ENCODE results near the gene CMC4.
A peak's percentile ranks its signal among the peaks of the same experiment; 100 is the strongest.

The CMC4 gene

DNA sequence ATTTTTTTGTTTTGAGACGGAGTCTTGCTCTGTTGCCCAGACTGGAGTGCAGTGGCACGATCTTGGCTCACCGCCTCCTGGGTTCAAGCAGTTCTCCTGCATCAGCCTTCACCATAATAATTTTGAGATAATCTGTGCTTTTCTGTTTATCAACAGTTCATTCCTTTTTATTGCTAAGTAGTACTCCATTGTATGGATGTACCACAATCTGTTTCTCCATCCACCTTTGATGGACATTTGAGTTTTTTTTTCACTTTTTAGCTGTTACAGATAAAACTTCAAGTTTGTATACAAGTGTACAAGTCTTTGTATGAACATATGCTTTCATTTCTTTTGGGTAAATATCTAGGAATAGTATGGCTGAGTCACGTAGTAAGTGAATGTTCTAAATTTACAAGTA is 35.2 kb downstream of the CMC4 start:
- Histone ChIP-seq H3K4me1 (ENCODE audit: control insufficient read depth in 1 of 2, insufficient read depth in 1 of 2, low read depth in 1 of 2, low read length in 1 of 2) (no peaks in the 10 kb centered on the region), H3K27ac (no peak overlapping the region), H3K4me3 (ENCODE audit: low read depth in 1 of 2, low read length in 1 of 2) (no peak overlapping the region), H3K27me3 (no peaks in the 10 kb centered on the region), H3K36me3 (no peaks in the 10 kb centered on the region), H3K9me3 (no peaks in the 10 kb centered on the region)
- TF ChIP-seq, protein P1, sequence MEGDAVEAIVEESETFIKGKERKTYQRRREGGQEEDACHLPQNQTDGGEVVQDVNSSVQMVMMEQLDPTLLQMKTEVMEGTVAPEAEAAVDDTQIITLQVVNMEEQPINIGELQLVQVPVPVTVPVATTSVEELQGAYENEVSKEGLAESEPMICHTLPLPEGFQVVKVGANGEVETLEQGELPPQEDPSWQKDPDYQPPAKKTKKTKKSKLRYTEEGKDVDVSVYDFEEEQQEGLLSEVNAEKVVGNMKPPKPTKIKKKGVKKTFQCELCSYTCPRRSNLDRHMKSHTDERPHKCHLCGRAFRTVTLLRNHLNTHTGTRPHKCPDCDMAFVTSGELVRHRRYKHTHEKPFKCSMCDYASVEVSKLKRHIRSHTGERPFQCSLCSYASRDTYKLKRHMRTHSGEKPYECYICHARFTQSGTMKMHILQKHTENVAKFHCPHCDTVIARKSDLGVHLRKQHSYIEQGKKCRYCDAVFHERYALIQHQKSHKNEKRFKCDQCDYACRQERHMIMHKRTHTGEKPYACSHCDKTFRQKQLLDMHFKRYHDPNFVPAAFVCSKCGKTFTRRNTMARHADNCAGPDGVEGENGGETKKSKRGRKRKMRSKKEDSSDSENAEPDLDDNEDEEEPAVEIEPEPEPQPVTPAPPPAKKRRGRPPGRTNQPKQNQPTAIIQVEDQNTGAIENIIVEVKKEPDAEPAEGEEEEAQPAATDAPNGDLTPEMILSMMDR (IDR thresholded peaks at IDR 0.05) = no peak

DNA sequence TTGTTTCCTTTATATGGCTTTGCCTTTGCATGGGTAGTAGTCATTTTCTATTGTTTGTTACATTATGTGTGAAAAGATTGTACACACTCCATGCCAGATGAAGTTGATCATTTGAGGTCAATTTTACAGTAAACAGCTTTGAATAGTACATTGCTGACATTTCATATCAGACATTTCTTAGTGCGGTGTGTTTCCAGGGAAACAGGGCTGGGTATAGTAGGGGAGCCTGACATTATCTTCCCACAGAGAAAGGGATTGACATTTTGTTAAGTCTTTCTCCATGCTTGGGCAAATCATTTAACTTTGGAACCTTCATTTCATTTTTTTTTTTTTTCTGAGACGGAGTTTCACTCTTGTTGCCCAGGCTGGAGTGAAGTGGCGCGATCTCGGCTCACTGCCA is 39.3 kb downstream of the CMC4 start:
- no peaks in the 10 kb centered on the region for H3K9me3 ChIP-seq
- no peaks in the 10 kb centered on the region for H3K36me3 ChIP-seq
- no peak overlapping the region for H3K4me3 ChIP-seq (ENCODE audit: low read depth in 1 of 2, low read length in 1 of 2)
- H3K4me1 ChIP-seq (ENCODE audit: control insufficient read depth in 1 of 2, insufficient read depth in 1 of 2, low read depth in 1 of 2, low read length in 1 of 2) = peaks cover 6 to 11% of the 10 kb centered on the region in 2 experiments
- H3K27me3 ChIP-seq = no peaks in the 10 kb centered on the region
- H3K27ac ChIP-seq = no peak overlapping the region
- TF ChIP-seq, protein P1 (IDR thresholded peaks at IDR 0.05) = no peak

DNA sequence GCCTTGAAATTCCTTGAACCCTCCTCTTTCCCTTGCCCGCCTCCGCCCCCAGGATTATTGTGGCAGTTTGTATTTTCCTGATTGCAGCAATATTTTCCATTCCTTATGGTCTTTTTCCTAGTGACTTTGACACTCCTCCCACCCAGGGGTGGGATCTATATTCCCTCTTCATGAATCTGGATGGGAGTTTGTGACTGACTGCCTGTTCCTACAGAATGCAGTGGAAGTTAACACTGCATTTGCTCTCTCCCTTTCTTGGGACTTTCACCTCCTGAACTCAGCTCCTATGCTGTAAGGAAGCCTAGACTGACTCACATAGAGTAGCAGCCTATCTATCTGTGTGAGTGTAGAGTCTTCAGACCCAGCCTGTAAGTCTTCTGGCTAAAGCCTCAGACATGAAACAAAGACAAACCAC is 42.1 kb downstream of the CMC4 start:
- no peaks in the 10 kb centered on the region for H3K27me3 ChIP-seq
- H3K9me3 ChIP-seq = no peaks in the 10 kb centered on the region
- H3K27ac ChIP-seq = no peak overlapping the region
- no peak overlapping the region for H3K4me3 ChIP-seq (ENCODE audit: low read depth in 1 of 2, low read length in 1 of 2)
- H3K4me1 ChIP-seq (ENCODE audit: control insufficient read depth in 1 of 2, insufficient read depth in 1 of 2, low read depth in 1 of 2, low read length in 1 of 2) = peaks cover 6 to 11% of the 10 kb centered on the region in 2 experiments
- TF ChIP-seq, protein P1 (IDR thresholded peaks at IDR 0.05) = no peak
- no peaks in the 10 kb centered on the region for H3K36me3 ChIP-seq

DNA sequence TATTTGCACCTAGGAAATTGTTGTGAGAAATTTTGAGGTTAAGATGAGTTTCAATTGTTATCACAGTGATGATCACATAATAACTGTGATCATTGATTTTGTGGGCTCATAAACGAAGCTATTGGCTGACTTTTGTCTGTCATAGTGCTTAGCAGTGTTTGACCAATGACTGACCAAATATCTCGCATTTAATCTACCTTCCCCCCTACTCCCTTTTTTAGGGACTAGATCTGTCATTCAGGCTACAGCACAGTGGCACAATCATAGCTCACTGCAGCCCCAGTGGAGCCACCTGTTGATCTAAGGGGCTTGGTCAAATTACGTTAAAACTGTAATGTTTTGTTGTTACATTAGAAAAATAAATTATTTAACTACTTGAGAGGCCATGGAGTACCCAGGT is 42.8 kb downstream of the CMC4 start:
- no peaks in the 10 kb centered on the region for H3K27me3 ChIP-seq
- no peak overlapping the region for H3K27ac ChIP-seq
- no peaks in the 10 kb centered on the region for H3K36me3 ChIP-seq
- H3K9me3 ChIP-seq = no peaks in the 10 kb centered on the region
- TF ChIP-seq, protein P1 (IDR thresholded peaks at IDR 0.05) = no peak
- peaks cover 6 to 11% of the 10 kb centered on the region in 2 experiments for H3K4me1 ChIP-seq (ENCODE audit: control insufficient read depth in 1 of 2, insufficient read depth in 1 of 2, low read depth in 1 of 2, low read length in 1 of 2)
- no peak overlapping the region for H3K4me3 ChIP-seq (ENCODE audit: low read depth in 1 of 2, low read length in 1 of 2)

DNA sequence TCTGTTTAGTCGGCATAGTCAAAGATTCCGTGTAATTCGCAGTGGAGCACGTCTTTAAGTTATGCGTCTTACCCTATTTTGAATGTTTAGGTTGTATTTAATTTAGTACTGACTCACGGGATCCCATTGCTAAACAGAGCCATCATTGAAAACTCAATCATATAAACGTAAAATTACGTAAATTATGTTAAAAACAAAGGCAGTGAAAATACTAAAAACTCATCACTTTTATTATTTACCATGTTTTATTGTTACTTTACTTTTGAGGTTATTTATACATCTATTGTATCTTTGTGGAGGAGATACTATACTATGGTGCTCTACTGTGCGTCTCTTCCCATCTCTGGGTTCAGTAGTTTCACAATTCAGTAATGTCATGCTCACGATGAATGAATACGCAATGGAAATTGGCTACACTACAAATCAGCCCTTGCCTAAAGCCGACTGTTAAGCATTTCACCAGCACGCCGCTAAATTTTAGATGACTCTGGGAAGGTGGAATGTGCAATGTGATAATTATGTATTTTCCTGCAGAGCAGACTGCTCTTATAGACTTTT is 43.3 kb downstream of the CMC4 start:
- H3K4me3 ChIP-seq (ENCODE audit: low read depth in 1 of 2, low read length in 1 of 2) = peak overlapping the region; percentile 60 to 71
- H3K4me1 ChIP-seq (ENCODE audit: control insufficient read depth in 1 of 2, insufficient read depth in 1 of 2, low read depth in 1 of 2, low read length in 1 of 2) = peaks cover 6 to 11% of the 10 kb centered on the region in 2 experiments
- TF ChIP-seq, protein P1 (IDR thresholded peaks at IDR 0.05) = no peak
- no peaks in the 10 kb centered on the region for H3K27me3 ChIP-seq
- no peaks in the 10 kb centered on the region for H3K36me3 ChIP-seq
- no peaks in the 10 kb centered on the region for H3K9me3 ChIP-seq
- H3K27ac ChIP-seq = peak overlapping the region; percentile 91

All from neutrophil (primary cell).